IMR-90 (cell line): ENCODE data around the gene GNAT1. TPM values are rescaled to one million over a fixed set of nuclear protein-coding genes. Genes with fewer than 3 reads are reported as not detected.

ENCODE experiments used
- ATAC-seq: fragments of 200-7000 bp; cut with Tn5 transposase; 2 replicates; pipeline ENCODE4 v1.9.1; 2020; ENCODE audit warnings: low read depth, mild to moderate bottlenecking, moderate library complexity
- BruUV-seq: library from RNA; stranded (reverse); fragments of 400-500 nt; replicated peaks from 2 replicates; lab custom pipeline; 2021; lab: Mats Ljungman, UMichigan
- CTCF ChIA-PET: fragments of 300-600 bp; formaldehyde crosslinking; extraction: SDS; loops from one replicate; lab custom pipeline; 2021; ENCODE audit warnings: antibody characterized with exemption; lab: Yijun Ruan, JAX
- POLR2A ChIA-PET: fragments of 300-600 bp; sonication (Branson Sonifier 250); formaldehyde crosslinking; loops from one replicate; lab custom pipeline; 2022; ENCODE audit warnings: antibody characterized with exemption; ENCODE audit not compliant: unreplicated experiment; lab: Charles Lee
- DNase-seq: peaks from one replicate; pipeline ENCODE4 v3.0.0; 2013
- H2AFZ ChIP-seq: replicated peaks from 2 replicates; pipeline ENCODE3; 2013; ENCODE audit warnings: low read length, mild to moderate bottlenecking; ENCODE audit not compliant: poor library complexity
- H2AK5ac ChIP-seq: 2 replicates; pipeline ENCODE4 v1.6.1; 2013; ENCODE audit warnings: low read depth, low read length, inconsistent platforms
- H2AK9ac ChIP-seq: replicated peaks from 2 replicates; pipeline ENCODE3; 2013; ENCODE audit warnings: mild to moderate bottlenecking, low read depth, low read length, moderate library complexity; ENCODE audit not compliant: poor library complexity
- H2BK120ac ChIP-seq: 2 replicates; pipeline ENCODE4 v1.6.1; 2013; ENCODE audit warnings: low read depth, low read length, inconsistent platforms
- H2BK15ac ChIP-seq: 3 replicates; pipeline ENCODE4 v1.6.1; 2013; ENCODE audit warnings: low read depth, low read length, inconsistent platforms
- H2BK20ac ChIP-seq: 2 replicates; pipeline ENCODE4 v1.6.1; 2013; ENCODE audit warnings: low read depth, mild to moderate bottlenecking, inconsistent platforms, low read length, moderate library complexity
- H2BK5ac ChIP-seq: 2 replicates; pipeline ENCODE4 v1.6.1; 2013; ENCODE audit warnings: mild to moderate bottlenecking, low read depth, low read length, inconsistent platforms; ENCODE audit not compliant: poor library complexity, severe bottlenecking
- H3K14ac ChIP-seq: replicated peaks from 2 replicates; pipeline ENCODE4 v1.6.1; 2013; ENCODE audit warnings: low read depth, low read length, inconsistent platforms
- H3K18ac ChIP-seq: 2 replicates; pipeline ENCODE4 v1.6.1; 2013; ENCODE audit warnings: low read depth, low read length, control low read depth
- H3K23ac ChIP-seq: 2 replicates; pipeline ENCODE4 v1.6.1; 2013; ENCODE audit warnings: low read depth, low read length, inconsistent platforms
- H3K27ac ChIP-seq: 2 replicates; pipeline ENCODE4 v1.5.1; 2013; ENCODE audit warnings: mild to moderate bottlenecking, control low read depth, low read length; ENCODE audit not compliant: insufficient read depth
- H3K27me3 ChIP-seq: 2 replicates; pipeline ENCODE4 v1.6.1; 2013; ENCODE audit warnings: low read length; ENCODE audit not compliant: control insufficient read depth, insufficient read depth
- H3K36me3 ChIP-seq: 2 replicates; pipeline ENCODE4 v1.6.1; 2013; ENCODE audit warnings: low read length, mixed read lengths; ENCODE audit not compliant: control insufficient read depth, insufficient read depth
- H3K4ac ChIP-seq: 2 replicates; pipeline ENCODE4 v1.6.1; 2013; ENCODE audit warnings: low read depth, low read length, inconsistent platforms
- H3K4me1 ChIP-seq: 2 replicates; pipeline ENCODE4 v1.6.1; 2013; ENCODE audit warnings: low read length, mixed read lengths; ENCODE audit not compliant: control insufficient read depth, insufficient read depth
- H3K4me2 ChIP-seq: 2 replicates; pipeline ENCODE4 v1.6.1; 2013; ENCODE audit warnings: low read depth, mild to moderate bottlenecking, control low read depth, low read length, moderate library complexity
- H3K4me3 ChIP-seq: 2 replicates; pipeline ENCODE4 v1.5.1; 2013; ENCODE audit warnings: low read depth, mild to moderate bottlenecking, control low read depth, low read length, moderate library complexity; ENCODE audit not compliant: insufficient read depth
- H3K56ac ChIP-seq: 2 replicates; pipeline ENCODE4 v1.6.1; 2013; ENCODE audit warnings: low read length, inconsistent platforms; ENCODE audit not compliant: insufficient read depth; ENCODE audit errors: extremely low read depth
- H3K79me1 ChIP-seq, 2 experiments: 2 replicates each; pipeline ENCODE4 v1.6.1; 2013; ENCODE audit warnings: low read length in 2 of 2, inconsistent platforms in 1 of 2, low read depth in 1 of 2
- H3K9ac ChIP-seq: 2 replicates; pipeline ENCODE4 v1.6.1; 2013; ENCODE audit warnings: low read depth, low read length, control low read depth
- H3K9me1 ChIP-seq: 2 replicates; pipeline ENCODE4 v1.6.1; 2013; ENCODE audit warnings: low read length, inconsistent platforms; ENCODE audit not compliant: insufficient read depth
- H3K9me3 ChIP-seq: 2 replicates; pipeline ENCODE4 v1.6.1; 2013; ENCODE audit warnings: low read length; ENCODE audit not compliant: control insufficient read depth, insufficient read depth
- H4K20me1 ChIP-seq: 2 replicates; pipeline ENCODE4 v1.6.1; 2013; ENCODE audit warnings: low read length, inconsistent platforms; ENCODE audit not compliant: insufficient read depth
- H4K5ac ChIP-seq: 2 replicates; pipeline ENCODE4 v1.6.1; 2013; ENCODE audit warnings: mild to moderate bottlenecking, low read depth, low read length, control low read depth
- H4K8ac ChIP-seq, 2 experiments: 2 replicates each; pipeline ENCODE4 v1.6.1; 2013; ENCODE audit warnings: low read depth in 2 of 2, low read length in 2 of 2, control low read depth in 1 of 2, inconsistent platforms in 1 of 2
- H4K91ac ChIP-seq: 2 replicates; pipeline ENCODE4 v1.6.1; 2013; ENCODE audit warnings: low read depth, low read length, inconsistent platforms; ENCODE audit not compliant: insufficient read depth
- BHLHE40 ChIP-seq: fragments of 150-350 bp; IDR thresholded peaks from 2 replicates; pipeline ENCODE4 v1.6.1; 2016; ENCODE audit warnings: mild to moderate bottlenecking, low read depth, low read length
- CEBPB ChIP-seq: IDR thresholded peaks from 2 replicates; pipeline ENCODE4 v1.6.1; 2012; ENCODE audit warnings: low read depth, low read length, improper control_type of control experiment
- CHD1 ChIP-seq: IDR thresholded peaks from 2 replicates; pipeline ENCODE4 v1.6.1; 2012; ENCODE audit warnings: low read depth, low read length, improper control_type of control experiment
- CTCF ChIP-seq: conservative IDR thresholded peaks from 2 replicates; pipeline ENCODE4 v1.5.1; 2012; ENCODE audit warnings: mild to moderate bottlenecking, low read depth, low read length, improper control_type of control experiment
- MAFK ChIP-seq: IDR thresholded peaks from 2 replicates; pipeline ENCODE4 v1.6.1; 2012; ENCODE audit warnings: low read depth, low read length, improper control_type of control experiment
- MAZ ChIP-seq: IDR thresholded peaks from 2 replicates; pipeline ENCODE4 v1.6.1; 2012; ENCODE audit warnings: low read depth, mild to moderate bottlenecking, low read length, improper control_type of control experiment, moderate library complexity, borderline replicate concordance
- POLR2A ChIP-seq: IDR thresholded peaks from 2 replicates; pipeline ENCODE4 v1.6.1; 2012; ENCODE audit warnings: mild to moderate bottlenecking, low read depth, low read length
- RAD21 ChIP-seq: IDR thresholded peaks from 2 replicates; pipeline ENCODE4 v1.6.1; 2012; ENCODE audit warnings: low read length, improper control_type of control experiment
- RCOR1 ChIP-seq: IDR thresholded peaks from 2 replicates; pipeline ENCODE4 v1.6.1; 2012; ENCODE audit warnings: mild to moderate bottlenecking, low read length, improper control_type of control experiment; ENCODE audit not compliant: insufficient replicate concordance
- RFX5 ChIP-seq: IDR thresholded peaks from 2 replicates; pipeline ENCODE4 v1.8.0; 2012; ENCODE audit warnings: low read depth, mild to moderate bottlenecking, low read length, moderate library complexity
- SMC3 ChIP-seq: fragments of 150-350 bp; IDR thresholded peaks from 2 replicates; pipeline ENCODE4 v1.6.1; 2016; ENCODE audit warnings: low read depth, mild to moderate bottlenecking, antibody characterized with exemption, low read length, moderate library complexity
- WGBS, 2 experiments: methylation state at CpG; one replicate each; pipeline versions ENCODE4 v1.1.5 to v1.1.7; 2013; ENCODE audit warnings: missing lambda C conversion rate in 2 of 2; ENCODE audit not compliant: insufficient read length in 1 of 2; ENCODE audit errors: extremely low coverage in 2 of 2; 5-methylcytosine and 5-hydroxymethylcytosine counted together
- dilution Hi-C: fragments of 300-500 bp; cut with HindIII; formaldehyde crosslinking; loops from one replicate; pipeline ENCODE4 v1.14.3; 2018; ENCODE audit warnings: low sequenced_read_pairs; ENCODE audit not compliant: unreplicated experiment
- in situ Hi-C: fragments of 300-500 bp; cut with MboI; formaldehyde crosslinking; loops from 3 replicates; pipeline ENCODE4 v1.14.3; 2019; ENCODE audit warnings: low sequenced_read_pairs, inconsistent platforms, mixed read lengths
- intact Hi-C: fragments of 100-400 bp; cut with micrococcal nuclease; formaldehyde crosslinking; loops from 2 replicates; pipeline ENCODE4 v1.10.0; 2022
- polyA plus RNA-seq, 3 experiments: library from polyadenylated mRNA; depleted of rRNA; stranded (reverse); fragments of >200 nt; gene quantifications; 2 replicates each; pipeline ENCODE4 v1.2.3, GENCODE V29; 2012; ENCODE audit warnings: low replicate concordance in 1 of 3
- total RNA-seq: library from RNA; depleted of rRNA; stranded (reverse); fragments of >200 nt; gene quantifications from 2 replicates; pipeline ENCODE4 v1.2.3, GENCODE V29; 2012
- TF ChIP-seq, protein P1 (sequence below): fragments of 150-350 bp; IDR thresholded peaks from 2 replicates; pipeline ENCODE4 v1.6.1; 2017; ENCODE audit warnings: mild to moderate bottlenecking, antibody characterized with exemption, low read length, low read depth

GNAT1 gene
- total and polyA plus RNA-seq, 2 of the 4 experiments (the other 2 are of a cell fraction): not detected

DNA sequence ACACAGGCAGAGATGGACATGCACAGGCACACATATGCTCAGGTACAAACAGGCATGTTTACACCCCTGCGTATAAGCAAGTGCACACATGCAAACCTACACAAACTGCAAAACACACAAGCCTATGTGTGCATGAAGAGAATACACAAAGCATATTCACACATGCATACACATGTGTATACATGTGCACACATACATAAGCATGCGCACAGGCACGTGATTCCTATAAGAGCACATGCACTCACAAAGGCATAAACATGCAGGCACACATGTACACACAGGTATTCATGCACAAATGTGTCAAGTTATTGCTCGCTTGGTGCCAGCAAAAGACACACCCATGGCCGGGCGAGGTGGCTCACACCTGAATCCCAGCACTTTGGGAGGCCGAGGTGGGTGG is 1.4 kb upstream of the GNAT1 start:
- Histone ChIP-seq H3K9me3 (no peaks in the 10 kb centered on the region), H3K4me2 (no peak overlapping the region), H3K9me1 (no peaks in the 10 kb centered on the region), H3K56ac (no peak overlapping the region), H2AK9ac (no peak overlapping the region), H2BK20ac (no peak overlapping the region), H2BK5ac (no peak overlapping the region), H3K27me3 (peaks cover 13% of the 10 kb centered on the region; the same call in 1 of the 2 replicates), H3K79me1 (no peaks in the 10 kb centered on the region), H4K20me1 (peaks cover 4% of the 10 kb centered on the region; the same call in 1 of the 2 replicates), H2AFZ (no peak overlapping the region), H3K9ac (no peak overlapping the region), H2AK5ac (no peak overlapping the region), H3K36me3 (peaks cover 17% of the 10 kb centered on the region; the same call in 1 of the 2 replicates), H3K18ac (no peak overlapping the region), H4K8ac (no peak overlapping the region), H3K27ac (no peak overlapping the region), H3K4ac (no peak overlapping the region), H2BK15ac (no peak overlapping the region), H2BK120ac (no peak overlapping the region), H3K23ac (no peak overlapping the region), H4K91ac (no peak overlapping the region), H3K14ac (no peak overlapping the region), H3K4me1 (no peaks in the 10 kb centered on the region), H3K4me3 (no peak overlapping the region), H4K5ac (no peak overlapping the region)
- POLR2A ChIA-PET: interaction anchor here (0.6 kb wide), 1 partner anchor 33 kb away, joined by 3 read pairs; no protein-coding TSS in a partner anchor
- ATAC-seq: no peak
- in situ Hi-C loops: loop anchor here (5.0 kb wide), 2 partner anchors 37 to 82 kb away; no protein-coding TSS in a partner anchor
- no CpG with 5 or more reads among the region's 7 CpGs for WGBS, 2 experiments
- CTCF ChIA-PET: interaction anchor here (1.0 to 1.3 kb wide), 3 partner anchors 33 to 69 kb away, joined by 3 to 10 read pairs (median 6); no protein-coding TSS in a partner anchor
- dilution Hi-C loops: no loop called here
- BruUV-seq: no TSS peak
- intact Hi-C loops: loop anchor here (1.0 kb wide), 2 partner anchors 35 to 69 kb away; partner anchors contain the start of gene SEMA3F
- DNase-seq: no peak
- no peak for TF ChIP-seq MAZ
- TF ChIP-seq CHD1: no peak
- no peak for TF ChIP-seq CTCF
- TF ChIP-seq, protein P1, sequence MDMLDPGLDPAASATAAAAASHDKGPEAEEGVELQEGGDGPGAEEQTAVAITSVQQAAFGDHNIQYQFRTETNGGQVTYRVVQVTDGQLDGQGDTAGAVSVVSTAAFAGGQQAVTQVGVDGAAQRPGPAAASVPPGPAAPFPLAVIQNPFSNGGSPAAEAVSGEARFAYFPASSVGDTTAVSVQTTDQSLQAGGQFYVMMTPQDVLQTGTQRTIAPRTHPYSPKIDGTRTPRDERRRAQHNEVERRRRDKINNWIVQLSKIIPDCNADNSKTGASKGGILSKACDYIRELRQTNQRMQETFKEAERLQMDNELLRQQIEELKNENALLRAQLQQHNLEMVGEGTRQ: no peak
- no peak for TF ChIP-seq RAD21
- TF ChIP-seq RCOR1: no peak
- no peak for TF ChIP-seq CEBPB
- no peak for TF ChIP-seq POLR2A
- TF ChIP-seq RFX5: no peak
- TF ChIP-seq MAFK: no peak
- TF ChIP-seq BHLHE40: no peak
- no peak for TF ChIP-seq SMC3
